ENCODE data around the gene NR6A1. TPM values are rescaled to one million over a fixed set of nuclear protein-coding genes. Genes with fewer than 3 reads are reported as not detected.

The NR6A1 gene
- total and polyA plus RNA-seq, 2 of the 8 experiments (the other 6 are each of a cell fraction or from before 2014, with no cell fraction given), result 93.2 to 237 TPM

DNA sequence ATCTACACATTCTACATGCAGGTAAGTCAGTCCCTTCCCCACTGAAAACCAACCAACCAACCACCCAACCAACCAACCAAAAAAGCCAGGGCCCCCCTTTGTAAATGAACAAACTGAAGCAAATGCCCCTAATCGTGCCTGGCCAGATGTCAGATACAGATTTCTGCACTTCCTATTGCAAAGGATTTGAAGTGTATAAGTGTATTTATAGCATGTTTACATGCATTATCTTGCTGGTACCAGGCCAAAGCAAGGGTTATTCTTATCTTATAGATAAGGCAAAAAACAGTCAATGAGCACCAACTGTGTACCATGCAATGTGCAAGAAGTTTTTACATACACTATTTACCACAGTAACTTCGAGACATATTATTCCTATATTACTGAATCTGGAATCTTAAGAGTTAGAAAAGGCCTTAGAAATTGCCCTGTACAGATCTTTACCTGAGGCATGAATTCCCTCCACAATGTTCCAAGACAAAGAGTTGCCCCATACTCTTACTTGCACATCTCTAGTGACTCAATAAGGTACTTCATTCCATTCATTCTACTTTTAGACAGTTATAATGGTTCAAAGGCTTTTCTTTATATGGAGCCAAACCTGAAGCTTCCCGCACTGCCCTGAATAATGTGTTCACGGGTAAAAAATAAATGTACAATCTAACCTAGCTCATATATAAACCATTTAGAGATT, 212.2 kb downstream of the NR6A1 start:
- no peak for FAIRE-seq
- H3K79me2 ChIP-seq (ENCODE audit: control insufficient read depth in 1 of 2, insufficient read depth in 2 of 2, low read length in 2 of 2), result peaks cover 2 to 50% of the 10 kb centered on the region in 2 experiments; a peak in 2 of 4 replicates
- TF ChIP-seq GABPA (IDR thresholded peaks at IDR 0.05; ENCODE audit: borderline replicate concordance, insufficient read depth, low read length) (no peak), SP4 (IDR thresholded peaks at IDR 0.05; ENCODE audit: low read length) (no peak), SAP30 (IDR thresholded peaks at IDR 0.05; ENCODE audit: insufficient read depth, insufficient replicate concordance, low read length) (no peak)

More for the DNA sequence above, 212.2 kb downstream of the NR6A1 start:
- no peak overlapping the region for H4K8ac ChIP-seq (ENCODE audit: extremely low read depth, insufficient read depth, low read length)
- no peak overlapping the region for H4K5ac ChIP-seq (ENCODE audit: insufficient read length, low read depth, low read length)
- H3K27me3 ChIP-seq (replicated peaks in 1 of 4; ENCODE audit: control insufficient read depth in 3 of 4, extremely low read depth in 1 of 4, insufficient read depth in 3 of 4, low read length in 3 of 4), result no peaks in the 10 kb centered on the region
- H2BK120ac ChIP-seq (replicated peaks; ENCODE audit: low read depth, low read length), result no peak overlapping the region
- H3K14ac ChIP-seq (ENCODE audit: insufficient read length), result no peak overlapping the region
- H2BK15ac ChIP-seq (ENCODE audit: low read length), result no peak overlapping the region
- no peak overlapping the region for H3K18ac ChIP-seq (ENCODE audit: extremely low read depth, low read length)
- no peak overlapping the region for H2AK5ac ChIP-seq (ENCODE audit: low read depth, low read length)
- ChIA-PET CTCF (ENCODE audit: partially characterized antibody) (interaction anchor here (0.9 to 2.4 kb wide), 5 partner anchors 22 to 153 kb away, joined by 3 to 12 read pairs (median 3); no protein-coding TSS in a partner anchor), POLR2A (ENCODE audit: partially characterized antibody) (interaction anchor here (2.0 kb wide), 1 partner anchor 58 kb away, joined by 7 read pairs; no protein-coding TSS in a partner anchor)
- no peak for DNase-seq (ENCODE audit: low read depth in 1 of 2, low spot score in 2 of 2)
- H3K9ac ChIP-seq (replicated peaks in 1 of 4; ENCODE audit: extremely low read depth in 1 of 4, low read depth in 3 of 4, low read length in 3 of 4), result no peak overlapping the region
- no peak overlapping the region for H2BK12ac ChIP-seq (ENCODE audit: low read depth, low read length)
- H2BK20ac ChIP-seq (ENCODE audit: low read length), result no peak overlapping the region
- H2BK5ac ChIP-seq (ENCODE audit: low read depth, low read length), result no peak overlapping the region
- H3K27ac ChIP-seq (ENCODE audit: low read depth, low read length), result no peak overlapping the region
- H3K4me1 ChIP-seq (replicated peaks in 1 of 4; ENCODE audit: control insufficient read depth in 3 of 4, insufficient read depth in 4 of 4, low read length in 3 of 4), result peaks cover 0 to 4% (median 1%) of the 10 kb centered on the region in 4 experiments; a peak in 4 of 7 replicates
- H3K23me2 ChIP-seq (ENCODE audit: low read depth, low read length), result no peaks in the 10 kb centered on the region
- H3K4ac ChIP-seq (replicated peaks; ENCODE audit: insufficient read length, low read depth, low read length), result no peak overlapping the region
- H3K4me2 ChIP-seq (ENCODE audit: insufficient read depth in 1 of 2, low read depth in 2 of 2, low read length in 2 of 2), result no peak overlapping the region
- H2AFZ ChIP-seq (ENCODE audit: low read length), result no peak overlapping the region
- H4K20me1 ChIP-seq (replicated peaks in 1 of 2; ENCODE audit: control insufficient read depth in 1 of 2, insufficient read depth in 2 of 2, low read length in 2 of 2), result no peaks in the 10 kb centered on the region
- H3K79me1 ChIP-seq (ENCODE audit: low read depth, low read length), result peaks cover 4% of the 10 kb centered on the region; the same call in 1 of the 2 replicates
- no peak overlapping the region for H3K56ac ChIP-seq (replicated peaks; ENCODE audit: insufficient read length, low read depth, low read length)
- no peak overlapping the region for H4K91ac ChIP-seq (replicated peaks; ENCODE audit: insufficient read length, low read length)
- H3K23ac ChIP-seq (ENCODE audit: insufficient read length), result no peak overlapping the region
- H3K9me3 ChIP-seq (ENCODE audit: insufficient read depth in 2 of 2, low read depth in 1 of 2, low read length in 1 of 2), result no peaks in the 10 kb centered on the region
- 0 out of 8 replicates have a peak, but pooled peaks cover 0 to 3% (median 0%) of the 10 kb centered on the region in 4 experiments for H3K36me3 ChIP-seq (ENCODE audit: control insufficient read depth in 2 of 4, insufficient read depth in 4 of 4, low read length in 3 of 4)
- WGBS, 2 experiments (ENCODE audit: extremely low coverage in 1 of 2, insufficient coverage in 1 of 2, insufficient read length in 1 of 2, insufficient replicate concordance in 2 of 2, low coverage in 1 of 2, low lambda C conversion rate in 2 of 2, missing lambda C conversion rate in 1 of 2), result 90% methylated on average over 4 of the region's 4 CpGs; no CpG with 5 or more reads in 1 of the 2 experiments
- no peak overlapping the region for H3K4me3 ChIP-seq (ENCODE audit: extremely low read depth in 1 of 4, insufficient read depth in 2 of 4, low read depth in 3 of 4, low read length in 4 of 4)

Measured in H1 (cell line).